Prostate gland (tissue), 2 donors: ENCODE measurements around the gene M1AP.

ENCODE experiments used
- CTCF ChIP-seq, 4 experiments: fragments of 200-600 bp in 2 of 4; fragments of 450-650 bp in 2 of 4; sonication (generic) in 2 of 4; IDR thresholded peaks; 1 replicate in 3 of 4; 2 replicates in 1 of 4; pipeline ENCODE4 v1.5.1; 2016 to 2019; ENCODE audit warnings: antibody characterized with exemption in 4 of 4, mild to moderate bottlenecking in 2 of 4, moderate library complexity in 2 of 4
- POLR2A ChIP-seq: fragments of 450-650 bp; IDR thresholded peaks from one replicate; pipeline ENCODE4 v1.6.1; 2016; ENCODE audit warnings: antibody characterized with exemption, mild to moderate bottlenecking
- POLR2AphosphoS5 ChIP-seq: sonication (generic); formaldehyde crosslinking; IDR thresholded peaks from one replicate; pipeline ENCODE4 v1.6.1; 2017; ENCODE audit warnings: antibody characterized with exemption

- TF ChIP-seq POLR2A = no peak
- TF ChIP-seq CTCF (IDR thresholded peaks at IDR 0.05) = no peak
- no peak for TF ChIP-seq POLR2AphosphoS5
Observed at GRCh38 chr2:74556159-74556558, 92.0 kb downstream of the M1AP start.
